Activated CD4-positive, alpha-beta T cell treated with anti-CD3 and anti-CD28 coated beads, Interleukin-2, amount 50 U/mL, for 48 hours (primary cell): ENCODE data around the gene ITGBL1.

ENCODE experiments used
- DNase-seq, 2 experiments: peaks; one replicate each; pipeline ENCODE4 v3.0.0-alpha.2; 2020

ITGBL1 gene

DNA sequence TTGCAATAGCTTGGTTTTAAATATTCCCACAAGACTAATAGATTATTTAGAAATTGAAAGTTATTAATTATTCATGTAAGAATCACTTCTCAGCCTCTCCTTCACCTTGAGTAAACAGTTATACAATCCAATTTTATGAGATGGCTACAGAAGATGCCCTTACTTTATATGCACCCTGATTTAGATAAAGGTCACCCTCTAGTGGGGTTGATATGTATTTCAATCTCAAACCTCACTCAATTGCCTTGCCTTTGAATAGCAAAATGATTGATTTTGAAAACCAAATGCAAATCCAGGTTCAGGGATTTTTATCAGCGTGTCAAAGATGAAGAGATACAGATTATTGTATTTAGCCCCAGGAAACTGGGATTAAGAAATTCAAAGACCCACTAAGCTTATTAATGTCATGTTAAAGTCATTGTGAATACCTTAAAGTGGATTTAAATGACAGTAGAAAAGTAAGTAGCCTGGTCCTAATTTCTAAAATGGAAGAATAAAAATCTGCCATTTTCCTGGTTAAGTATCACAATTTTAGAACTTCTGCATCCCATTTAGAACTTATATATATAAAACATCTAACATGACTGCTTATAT is 305.1 kb downstream of the ITGBL1 start:
- DNase-seq, result no peak

DNA sequence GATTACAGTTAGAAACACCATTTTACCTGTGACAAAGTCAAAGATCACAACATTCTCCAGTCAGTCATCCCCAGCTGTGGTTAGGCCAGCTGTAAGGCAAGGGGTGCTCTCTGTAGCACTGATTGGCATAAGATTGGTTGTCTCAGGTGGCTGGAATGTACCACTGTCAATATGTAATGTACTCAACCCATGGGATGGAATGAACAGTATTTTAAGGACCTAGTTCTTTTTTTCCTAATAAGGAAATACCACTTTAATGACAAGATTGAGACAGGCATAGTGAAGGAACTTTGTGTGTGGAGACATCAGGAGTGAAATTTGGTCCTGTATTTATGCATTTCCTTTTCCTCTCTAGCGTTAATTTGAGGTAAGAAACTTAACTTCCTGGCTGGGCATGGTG is 310.7 kb downstream of the ITGBL1 start:
- DNase-seq, result no peak
